K562 (cell line): ENCODE measurements around the gene ZNF613.

Experiments
- HMG20A ChIP-seq: fragments of 450-650 bp; formaldehyde crosslinking; conservative IDR thresholded peaks from 2 replicates; pipeline ENCODE4 v1.4.0; 2020; ENCODE audit warnings: mild to moderate bottlenecking, mixed read lengths
- HNRNPL ChIP-seq: fragments of 200-400 bp; formaldehyde crosslinking; IDR thresholded peaks from 2 replicates; pipeline ENCODE4 v1.6.1; 2017; ENCODE audit warnings: low read depth, mild to moderate bottlenecking, low read length
- NFYB ChIP-seq: IDR thresholded peaks from 2 replicates; pipeline ENCODE4 v1.6.1; 2011; ENCODE audit warnings: mild to moderate bottlenecking, moderate library complexity; ENCODE audit not compliant: insufficient read length; ENCODE audit errors: extremely low read depth
- POLR2AphosphoS5 ChIP-seq: IDR thresholded peaks from 2 replicates; pipeline ENCODE4 v1.6.1; 2011; ENCODE audit warnings: mild to moderate bottlenecking, low read depth, low read length, moderate library complexity; ENCODE audit not compliant: control insufficient read depth, insufficient read depth
- SIN3A ChIP-seq, 2 experiments: fragments of 150-350 bp in 1 of 2; IDR thresholded peaks; 2 replicates each; pipeline ENCODE4 v1.6.1; 2011 to 2016; ENCODE audit warnings: borderline replicate concordance in 2 of 2, low read depth in 2 of 2, low read length in 2 of 2, mild to moderate bottlenecking in 2 of 2, moderate library complexity in 2 of 2; ENCODE audit not compliant: control insufficient read depth in 1 of 2
- SMAD1 ChIP-seq: fragments of 150-350 bp; IDR thresholded peaks from 2 replicates; pipeline ENCODE4 v1.6.1; 2014; ENCODE audit warnings: low read length, low read depth; ENCODE audit not compliant: partially characterized antibody
- SREBF2 ChIP-seq: sonication (generic); formaldehyde crosslinking; IDR thresholded peaks from 2 replicates; pipeline ENCODE4 v1.4.0; 2020; ENCODE audit warnings: mild to moderate bottlenecking, missing genetic modification reagents
- ZNF316 ChIP-seq: fragments of 450-650 bp; IDR thresholded peaks from 2 replicates; pipeline ENCODE4 v1.6.1; 2016
- TF ChIP-seq, protein P1 (sequence below): sonication (generic); formaldehyde crosslinking; IDR thresholded peaks from 2 replicates; pipeline ENCODE4 v1.8.1; 2022; ENCODE audit warnings: missing genetic modification reagents
- TF ChIP-seq, protein P2 (sequence below): sonication (generic); formaldehyde crosslinking; IDR thresholded peaks from 2 replicates; pipeline ENCODE4 v1.8.1; 2022; ENCODE audit warnings: missing genetic modification reagents
- TF ChIP-seq, protein P3 (sequence below): fragments of 450-650 bp; IDR thresholded peaks from one replicate; pipeline ENCODE4 v1.6.1; 2018; ENCODE audit warnings: mild to moderate bottlenecking, moderate library complexity; ENCODE audit not compliant: partially characterized antibody

- no peak for TF ChIP-seq ZNF316
- TF ChIP-seq SMAD1: no peak
- TF ChIP-seq HNRNPL: no peak
- no peak for TF ChIP-seq HMG20A
- peak; percentile 77 for TF ChIP-seq NFYB
- TF ChIP-seq, protein P1, sequence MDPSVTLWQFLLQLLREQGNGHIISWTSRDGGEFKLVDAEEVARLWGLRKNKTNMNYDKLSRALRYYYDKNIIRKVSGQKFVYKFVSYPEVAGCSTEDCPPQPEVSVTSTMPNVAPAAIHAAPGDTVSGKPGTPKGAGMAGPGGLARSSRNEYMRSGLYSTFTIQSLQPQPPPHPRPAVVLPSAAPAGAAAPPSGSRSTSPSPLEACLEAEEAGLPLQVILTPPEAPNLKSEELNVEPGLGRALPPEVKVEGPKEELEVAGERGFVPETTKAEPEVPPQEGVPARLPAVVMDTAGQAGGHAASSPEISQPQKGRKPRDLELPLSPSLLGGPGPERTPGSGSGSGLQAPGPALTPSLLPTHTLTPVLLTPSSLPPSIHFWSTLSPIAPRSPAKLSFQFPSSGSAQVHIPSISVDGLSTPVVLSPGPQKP (CRISPR knock-in tag): no peak
- TF ChIP-seq, protein P2, sequence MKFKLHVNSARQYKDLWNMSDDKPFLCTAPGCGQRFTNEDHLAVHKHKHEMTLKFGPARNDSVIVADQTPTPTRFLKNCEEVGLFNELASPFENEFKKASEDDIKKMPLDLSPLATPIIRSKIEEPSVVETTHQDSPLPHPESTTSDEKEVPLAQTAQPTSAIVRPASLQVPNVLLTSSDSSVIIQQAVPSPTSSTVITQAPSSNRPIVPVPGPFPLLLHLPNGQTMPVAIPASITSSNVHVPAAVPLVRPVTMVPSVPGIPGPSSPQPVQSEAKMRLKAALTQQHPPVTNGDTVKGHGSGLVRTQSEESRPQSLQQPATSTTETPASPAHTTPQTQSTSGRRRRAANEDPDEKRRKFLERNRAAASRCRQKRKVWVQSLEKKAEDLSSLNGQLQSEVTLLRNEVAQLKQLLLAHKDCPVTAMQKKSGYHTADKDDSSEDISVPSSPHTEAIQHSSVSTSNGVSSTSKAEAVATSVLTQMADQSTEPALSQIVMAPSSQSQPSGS (CRISPR knock-in tag): no peak
- no peak for TF ChIP-seq SREBF2 (CRISPR knock-in tag)
- TF ChIP-seq SIN3A (IDR thresholded peaks at IDR 0.05; ENCODE audit: borderline replicate concordance in 2 of 2, control insufficient read depth in 1 of 2, low read depth in 2 of 2, low read length in 2 of 2): peak in 1 of 2 experiments; percentile 30; a peak in 1 of 4 replicates
- no peak for TF ChIP-seq POLR2AphosphoS5
- TF ChIP-seq, protein P3, sequence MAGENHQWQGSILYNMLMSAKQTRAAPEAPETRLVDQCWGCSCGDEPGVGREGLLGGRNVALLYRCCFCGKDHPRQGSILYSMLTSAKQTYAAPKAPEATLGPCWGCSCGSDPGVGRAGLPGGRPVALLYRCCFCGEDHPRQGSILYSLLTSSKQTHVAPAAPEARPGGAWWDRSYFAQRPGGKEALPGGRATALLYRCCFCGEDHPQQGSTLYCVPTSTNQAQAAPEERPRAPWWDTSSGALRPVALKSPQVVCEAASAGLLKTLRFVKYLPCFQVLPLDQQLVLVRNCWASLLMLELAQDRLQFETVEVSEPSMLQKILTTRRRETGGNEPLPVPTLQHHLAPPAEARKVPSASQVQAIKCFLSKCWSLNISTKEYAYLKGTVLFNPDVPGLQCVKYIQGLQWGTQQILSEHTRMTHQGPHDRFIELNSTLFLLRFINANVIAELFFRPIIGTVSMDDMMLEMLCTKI: no peak
These were observed at the start of gene ZNF613 for GRCh38 chr19:51926784-51927741.
